Calu3 (cell line): Measurements from ENCODE around the gene FMN1. TPM values are rescaled to one million over a fixed set of nuclear protein-coding genes. Genes with fewer than 3 reads are reported as not detected.

Source experiments
- BruUV-seq: library from RNA; stranded (reverse); fragments of 400-500 nt; replicated peaks from 2 replicates; lab custom pipeline; 2021; lab: Mats Ljungman, UMichigan
- CTCF ChIA-PET: fragments of 300-600 bp; sonication (Branson Sonifier 250); formaldehyde crosslinking; loops from one replicate; lab custom pipeline; 2022; ENCODE audit warnings: antibody characterized with exemption; lab: Charles Lee
- DNase-seq: peaks from one replicate; pipeline ENCODE4 v3.0.0; 2022
- H3K27ac Mint-ChIP-seq: one replicate; pipeline ENCODE4 v1.8.0; 2022; ENCODE audit warnings: mixed read lengths; ENCODE audit not compliant: unreplicated experiment
- H3K27me3 Mint-ChIP-seq: one replicate; pipeline ENCODE4 v1.8.0; 2022; ENCODE audit warnings: mixed read lengths; ENCODE audit not compliant: unreplicated experiment
- H3K36me3 Mint-ChIP-seq: one replicate; pipeline ENCODE4 v1.8.0; 2022; ENCODE audit warnings: mild to moderate bottlenecking, moderate library complexity, mixed read lengths; ENCODE audit not compliant: insufficient read depth, unreplicated experiment
- H3K4me1 Mint-ChIP-seq: one replicate; pipeline ENCODE4 v1.8.0; 2022; ENCODE audit warnings: mild to moderate bottlenecking, low read depth, mixed read lengths; ENCODE audit not compliant: unreplicated experiment
- H3K4me3 Mint-ChIP-seq: one replicate; pipeline ENCODE4 v1.8.0; 2022; ENCODE audit warnings: mild to moderate bottlenecking, low read depth, moderate library complexity, mixed read lengths; ENCODE audit not compliant: unreplicated experiment
- H3K9me3 Mint-ChIP-seq: one replicate; pipeline ENCODE4 v1.8.0; 2022; ENCODE audit warnings: low read depth, mixed read lengths; ENCODE audit not compliant: unreplicated experiment
- CTCF ChIP-seq: fragments of 200-600 bp; IDR thresholded peaks from one replicate; pipeline ENCODE4 v1.8.0; 2022; ENCODE audit warnings: antibody characterized with exemption; ENCODE audit not compliant: unreplicated experiment
- intact Hi-C: fragments of 100-400 bp; cut with micrococcal nuclease; formaldehyde crosslinking; loops from one replicate; pipeline ENCODE4 v1.10.0; 2022; ENCODE audit not compliant: unreplicated experiment
- total RNA-seq: library from RNA; stranded (reverse); gene quantifications from 2 replicates; pipeline ENCODE4 v1.2.3, GENCODE V29; 2022

FMN1 gene
- total RNA-seq, 1 experiment from 2014 or later: 7.1 TPM

GRCh38 chr15:33159726-33160453 is 34.6 kb downstream of the FMN1 start:
- no peak for DNase-seq
- BruUV-seq: no TSS peak
- Mint-ChIP-seq H3K9me3 (no peaks in the 10 kb centered on the region), H3K27ac (no peak overlapping the region), H3K4me1 (no peaks in the 10 kb centered on the region), H3K36me3 (no peaks in the 10 kb centered on the region), H3K27me3 (no peaks in the 10 kb centered on the region), H3K4me3 (no peak overlapping the region)
- CTCF ChIA-PET: no interaction called here
- intact Hi-C loops: no loop called here
- TF ChIP-seq CTCF: no peak

GRCh38 chr15:33158366-33158765 is 36.1 kb downstream of the FMN1 start:
- CTCF ChIA-PET: no interaction called here
- H3K9me3 Mint-ChIP-seq: no peaks in the 10 kb centered on the region
- intact Hi-C loops: no loop called here
- TF ChIP-seq CTCF: no peak
- H3K4me3 Mint-ChIP-seq: no peak overlapping the region
- H3K27ac Mint-ChIP-seq: no peak overlapping the region
- no peaks in the 10 kb centered on the region for H3K27me3 Mint-ChIP-seq
- DNase-seq: no peak
- no peaks in the 10 kb centered on the region for H3K36me3 Mint-ChIP-seq
- BruUV-seq: no TSS peak
- H3K4me1 Mint-ChIP-seq: no peaks in the 10 kb centered on the region

- H3K27ac Mint-ChIP-seq: no peak overlapping the region
- no peak for TF ChIP-seq CTCF
- H3K4me1 Mint-ChIP-seq: no peaks in the 10 kb centered on the region
- H3K36me3 Mint-ChIP-seq: no peaks in the 10 kb centered on the region
- no peaks in the 10 kb centered on the region for H3K27me3 Mint-ChIP-seq
- H3K4me3 Mint-ChIP-seq: no peak overlapping the region
- H3K9me3 Mint-ChIP-seq: no peaks in the 10 kb centered on the region
- BruUV-seq: no TSS peak
- no peak for DNase-seq
- CTCF ChIA-PET: no interaction called here
- intact Hi-C loops: no loop called here
These were observed 37.0 kb downstream of the FMN1 start for GRCh38 chr15:33157371-33158037.

GRCh38 chr15:33155691-33156420 is 38.7 kb downstream of the FMN1 start:
- TF ChIP-seq CTCF: no peak
- DNase-seq: no peak
- CTCF ChIA-PET: no interaction called here
- Mint-ChIP-seq H3K27me3 (no peaks in the 10 kb centered on the region), H3K4me1 (no peaks in the 10 kb centered on the region), H3K4me3 (no peak overlapping the region), H3K36me3 (no peaks in the 10 kb centered on the region), H3K9me3 (no peaks in the 10 kb centered on the region), H3K27ac (no peak overlapping the region)
- intact Hi-C loops: no loop called here
- BruUV-seq: no TSS peak
